Measurements from ENCODE around the gene MAN2B1.
"Not testable (repeated sequence)": the region's sequence is repeated elsewhere in the genome, so short reads cannot be mapped to it uniquely, and the experiment has no call there.

The MAN2B1 gene

GRCh38 chr19:12666265-12667048, at the start of gene MAN2B1, which contains the start of gene WDR83:
Gene MAN2B1 (minus strand): TSS chr19:12666742. CDS start chr19:12666701, 41 bp downstream.
Gene WDR83 (plus strand): TSS chr19:12666807. CDS start chr19:12669791, 2,984 bp downstream.
- Histone ChIP-seq H2AFZ (ENCODE audit: low read depth, low read length) (0 out of 2 replicates have a peak within 1 kb of the TSS, but pooled peaks have one; percentile 29), H4K20me1 (ENCODE audit: insufficient read depth, low read length) (no peaks in the 10 kb centered on the region), H3K9ac (ENCODE audit: low read length) (peak within 1 kb of the TSS; percentile 97), H3K4me2 (ENCODE audit: low read length) (peak within 1 kb of the TSS; percentile 83), H3K27ac (ENCODE audit: low read length) (peak within 1 kb of the TSS; percentile 85), H3K27me3 (ENCODE audit: low read depth, low read length) (no peaks in the 10 kb centered on the region), H3K4me3 (ENCODE audit: low read length) (peak within 1 kb of the TSS; percentile 91), H3K36me3 (replicated peaks; ENCODE audit: low read depth, low read length) (peaks cover 30% of the 10 kb centered on the region), H3K9me3 (ENCODE audit: insufficient read depth, low read length) (no peaks in the 10 kb centered on the region), H3K79me2 (ENCODE audit: low read length) (peaks cover 73% of the 10 kb centered on the region), H3K4me1 (ENCODE audit: low read length) (peaks cover 38% of the 10 kb centered on the region)
- TF ChIP-seq EZH2phosphoT487 (IDR thresholded peaks at IDR 0.05; ENCODE audit: low read depth), result no peak
- no peak for TF ChIP-seq CTCF (IDR thresholded peaks at IDR 0.05; ENCODE audit: low read depth, low read length)

GRCh38 chr19:12715929-12716328, 49.4 kb upstream of the MAN2B1 start:
- Histone ChIP-seq H4K20me1 (ENCODE audit: insufficient read depth, low read length) (0 out of 2 replicates have a peak, but pooled peaks cover 3% of the 10 kb centered on the region), H3K4me2 (ENCODE audit: low read length) (no peak overlapping the region), H2AFZ (ENCODE audit: low read depth, low read length) (no peak overlapping the region), H3K79me2 (ENCODE audit: low read length) (peaks cover 73% of the 10 kb centered on the region), H3K36me3 (replicated peaks; ENCODE audit: low read depth, low read length) (peaks cover 58% of the 10 kb centered on the region), H3K27me3 (ENCODE audit: low read depth, low read length) (no peaks in the 10 kb centered on the region), H3K4me3 (ENCODE audit: low read length) (no peak overlapping the region), H3K9ac (ENCODE audit: low read length) (no peak overlapping the region), H3K9me3 (ENCODE audit: insufficient read depth, low read length) (no peaks in the 10 kb centered on the region), H3K27ac (ENCODE audit: low read length) (no peak overlapping the region), H3K4me1 (ENCODE audit: low read length) (peaks cover 3% of the 10 kb centered on the region; the same call in 1 of the 2 replicates)
- TF ChIP-seq CTCF (IDR thresholded peaks at IDR 0.05; ENCODE audit: low read depth, low read length) (no peak), EZH2phosphoT487 (IDR thresholded peaks at IDR 0.05; ENCODE audit: low read depth) (no peak)

GRCh38 chr19:12715102-12715501, 48.6 kb upstream of the MAN2B1 start:
- Histone ChIP-seq H3K4me2 (ENCODE audit: low read length) (no peak overlapping the region), H4K20me1 (ENCODE audit: insufficient read depth, low read length) (0 out of 2 replicates have a peak, but pooled peaks cover 3% of the 10 kb centered on the region), H3K79me2 (ENCODE audit: low read length) (peaks cover 67% of the 10 kb centered on the region), H3K9me3 (ENCODE audit: insufficient read depth, low read length) (no peaks in the 10 kb centered on the region), H3K4me1 (ENCODE audit: low read length) (no peaks in the 10 kb centered on the region), H3K27me3 (ENCODE audit: low read depth, low read length) (no peaks in the 10 kb centered on the region), H3K27ac (ENCODE audit: low read length) (no peak overlapping the region), H2AFZ (ENCODE audit: low read depth, low read length) (no peak overlapping the region), H3K4me3 (ENCODE audit: low read length) (no peak overlapping the region), H3K36me3 (replicated peaks; ENCODE audit: low read depth, low read length) (peaks cover 58% of the 10 kb centered on the region), H3K9ac (ENCODE audit: low read length) (no peak overlapping the region)
- no peak for TF ChIP-seq EZH2phosphoT487 (IDR thresholded peaks at IDR 0.05; ENCODE audit: low read depth)
- TF ChIP-seq CTCF (IDR thresholded peaks at IDR 0.05; ENCODE audit: low read depth, low read length), result no peak

GRCh38 chr19:12713304-12713703, 46.8 kb upstream of the MAN2B1 start:
- not testable (repeated sequence) for H3K27me3 ChIP-seq (ENCODE audit: low read depth, low read length); H3K9me3 ChIP-seq (ENCODE audit: insufficient read depth, low read length); H4K20me1 ChIP-seq (ENCODE audit: insufficient read depth, low read length); H3K9ac ChIP-seq (ENCODE audit: low read length); H3K4me2 ChIP-seq (ENCODE audit: low read length); H3K27ac ChIP-seq (ENCODE audit: low read length); H3K4me1 ChIP-seq (ENCODE audit: low read length); H2AFZ ChIP-seq (ENCODE audit: low read depth, low read length); H3K4me3 ChIP-seq (ENCODE audit: low read length)
- Histone ChIP-seq H3K79me2 (ENCODE audit: low read length) (peaks cover 50% of the 10 kb centered on the region), H3K36me3 (replicated peaks; ENCODE audit: low read depth, low read length) (peaks cover 58% of the 10 kb centered on the region)

- H2AFZ ChIP-seq (ENCODE audit: low read depth, low read length); H3K27ac ChIP-seq (ENCODE audit: low read length); H3K4me2 ChIP-seq (ENCODE audit: low read length); H3K9me3 ChIP-seq (ENCODE audit: insufficient read depth, low read length); H3K4me3 ChIP-seq (ENCODE audit: low read length); H4K20me1 ChIP-seq (ENCODE audit: insufficient read depth, low read length); H3K27me3 ChIP-seq (ENCODE audit: low read depth, low read length); H3K4me1 ChIP-seq (ENCODE audit: low read length); H3K9ac ChIP-seq (ENCODE audit: low read length): not testable (repeated sequence)
- peaks cover 38% of the 10 kb centered on the region for H3K79me2 ChIP-seq (ENCODE audit: low read length)
- H3K36me3 ChIP-seq (replicated peaks; ENCODE audit: low read depth, low read length), result peaks cover 53% of the 10 kb centered on the region
Observed at GRCh38 chr19:12712077-12712476, 45.5 kb upstream of the MAN2B1 start.
